ENCODE data around the gene PTGIS.

Gene PTGIS

GRCh38 chr20:49456646-49457045, 111.3 kb downstream of the PTGIS start:
- TF ChIP-seq CTCF (IDR thresholded peaks at IDR 0.05; ENCODE audit: low read depth, low read length), result no peak
- no peak for DNase-seq (ENCODE audit: low read depth in 2 of 2)
- H3K4me3 ChIP-seq (replicated peaks in 1 of 2; ENCODE audit: low read depth in 2 of 2, low read length in 2 of 2), result no peak overlapping the region

GRCh38 chr20:49455691-49456090, 112.2 kb downstream of the PTGIS start:
- no peak for TF ChIP-seq CTCF (IDR thresholded peaks at IDR 0.05; ENCODE audit: low read depth, low read length)
- no peak overlapping the region for H3K4me3 ChIP-seq (replicated peaks in 1 of 2; ENCODE audit: low read depth in 2 of 2, low read length in 2 of 2)
- no peak for DNase-seq (ENCODE audit: low read depth in 2 of 2)
